C4-2B (cell line): ENCODE results near the gene NLRC4.
"Not testable (repeated sequence)": the region's sequence is repeated elsewhere in the genome, so short reads cannot be mapped to it uniquely, and the experiment has no call there.

Experiments
- H3K27ac ChIP-seq: fragments of 450-650 bp; 2 replicates; pipeline ENCODE4 v1.5.1; 2017
- CTCF ChIP-seq: fragments of 450-650 bp; conservative IDR thresholded peaks from 2 replicates; pipeline ENCODE4 v1.5.1; 2017; ENCODE audit warnings: mild to moderate bottlenecking
- ZFX ChIP-seq: fragments of 450-650 bp; IDR thresholded peaks from 2 replicates; pipeline ENCODE4 v1.6.1; 2017

NLRC4 gene

GRCh38 chr2:32227492-32227891 is 37.2 kb downstream of the NLRC4 start:
- no peak overlapping the region for H3K27ac ChIP-seq
- TF ChIP-seq ZFX (no peak), CTCF (no peak)

- H3K27ac ChIP-seq, result no peak overlapping the region
- TF ChIP-seq CTCF (no peak), ZFX (no peak)
Observed at GRCh38 chr2:32222966-32223365, 41.7 kb downstream of the NLRC4 start.

- H3K27ac ChIP-seq, result no peak overlapping the region
- no peak for TF ChIP-seq CTCF
Observed at GRCh38 chr2:32220445-32220844, 44.2 kb downstream of the NLRC4 start.

- TF ChIP-seq ZFX, result no peak
- peak; percentile 15 for TF ChIP-seq CTCF
- H3K27ac ChIP-seq, result no peak overlapping the region
Observed at GRCh38 chr2:32212295-32212694, 52.4 kb downstream of the NLRC4 start.

GRCh38 chr2:32210767-32211408 is 53.8 kb downstream of the NLRC4 start:
- no peak overlapping the region for H3K27ac ChIP-seq
- TF ChIP-seq CTCF, result no peak
- no peak for TF ChIP-seq ZFX

GRCh38 chr2:32203428-32203827 is 61.3 kb downstream of the NLRC4 start:
- not testable (repeated sequence) for H3K27ac ChIP-seq

GRCh38 chr2:32200814-32201213 is 63.9 kb downstream of the NLRC4 start:
- TF ChIP-seq ZFX (no peak), CTCF (no peak)

GRCh38 chr2:32192418-32192817 is 72.3 kb downstream of the NLRC4 start:
- TF ChIP-seq CTCF (no peak), ZFX (no peak)
- H3K27ac ChIP-seq, result no peak overlapping the region

More at GRCh38 chr2:32200814-32201213, 63.9 kb downstream of the NLRC4 start:
- H3K27ac ChIP-seq, result no peak overlapping the region
